GM21619 (cell line): ENCODE measurements around the gene PNPO.
"Not testable (repeated sequence)": the region's sequence is repeated elsewhere in the genome, so short reads cannot be mapped to it uniquely, and the experiment has no call there.

Experiments
- ATAC-seq: cut with Tn5 transposase; IDR thresholded peaks from one replicate; pipeline ENCODE4 v1.9.1; 2021; ENCODE audit not compliant: unreplicated experiment

The PNPO gene

GRCh38 chr17:47917581-47917980 is 23.8 kb upstream of the PNPO start:
- no peak for ATAC-seq

GRCh38 chr17:47918006-47918405 is 23.4 kb upstream of the PNPO start:
- ATAC-seq, result no peak

GRCh38 chr17:47918991-47919390 is 22.4 kb upstream of the PNPO start:
- no peak for ATAC-seq

GRCh38 chr17:47919889-47920288 is 21.5 kb upstream of the PNPO start:
- not testable (repeated sequence) for ATAC-seq

- no peak for ATAC-seq
Measured at GRCh38 chr17:47924785-47925677, 16.3 kb upstream of the PNPO start.

- ATAC-seq, result no peak
Measured at GRCh38 chr17:47925678-47925988, 15.7 kb upstream of the PNPO start.

- no peak for ATAC-seq
Measured at GRCh38 chr17:47927821-47928400, 13.5 kb upstream of the PNPO start.

- ATAC-seq, result no peak
Measured at GRCh38 chr17:47928415-47928814, 13.0 kb upstream of the PNPO start.

- no peak for ATAC-seq
Measured at GRCh38 chr17:47929218-47930000, 12.0 kb upstream of the PNPO start.

GRCh38 chr17:47931848-47932247 is 9.5 kb upstream of the PNPO start:
- ATAC-seq, result no peak

GRCh38 chr17:47934856-47935255 is 6.5 kb upstream of the PNPO start:
- ATAC-seq, result no peak

GRCh38 chr17:47935468-47935867 is 5.9 kb upstream of the PNPO start:
- not testable (repeated sequence) for ATAC-seq

- no peak for ATAC-seq
Measured at GRCh38 chr17:47935961-47936360, 5.4 kb upstream of the PNPO start.

- ATAC-seq, result no peak
Measured at GRCh38 chr17:47937941-47938340, 3.4 kb upstream of the PNPO start.

- no peak for ATAC-seq
Measured at GRCh38 chr17:47942096-47942510, 732 bp downstream of the PNPO start.

GRCh38 chr17:47942568-47942967 is 1.2 kb downstream of the PNPO start:
- ATAC-seq, result no peak

- ATAC-seq, result no peak
Measured at GRCh38 chr17:47945080-47945479, 3.7 kb downstream of the PNPO start.

GRCh38 chr17:47945529-47946508 is 4.4 kb downstream of the PNPO start:
- no peak for ATAC-seq

- ATAC-seq, result no peak
Measured at GRCh38 chr17:47946516-47946915, 5.1 kb downstream of the PNPO start.

GRCh38 chr17:47946929-47947397 is 5.6 kb downstream of the PNPO start:
- no peak for ATAC-seq
